Measurements from ENCODE around the gene ZNF831.

GRCh38 chr20:59269411-59270025, 105.9 kb downstream of the ZNF831 start:
- no peak for TF ChIP-seq CTCF (IDR thresholded peaks at IDR 0.05)
- no peak for TF ChIP-seq POLR2A (IDR thresholded peaks at IDR 0.05)

Measured in lower leg skin (tissue), 3 donors.